ENCODE data around the gene APBB1IP. TPM values are rescaled to one million over a fixed set of nuclear protein-coding genes. Genes with fewer than 3 reads are reported as not detected.
A peak's percentile ranks its signal among the peaks of the same experiment; 100 is the strongest.

The APBB1IP gene
- total RNA-seq, 1 experiment from 2014 or later, result 0.22 TPM

- TF ChIP-seq PRDM15 (CRISPR knock-in tag; IDR thresholded peaks at IDR 0.05), result no peak
- 0 out of 2 replicates have a peak, but pooled peaks have one; percentile 16 for TF ChIP-seq IRF1 (CRISPR knock-in tag; IDR thresholded peaks at IDR 0.05)
- no peak for TF ChIP-seq CDX4 (CRISPR knock-in tag; IDR thresholded peaks at IDR 0.05; ENCODE audit: borderline replicate concordance)
- TF ChIP-seq MAX (CRISPR knock-in tag; IDR thresholded peaks at IDR 0.05), result peak; percentile 74
- no peak for TF ChIP-seq AFF4 (CRISPR knock-in tag; IDR thresholded peaks at IDR 0.05; ENCODE audit: borderline replicate concordance)
- no peak for TF ChIP-seq ZNF121 (CRISPR knock-in tag; IDR thresholded peaks at IDR 0.05)
- no peak for TF ChIP-seq JUN (CRISPR knock-in tag; IDR thresholded peaks at IDR 0.05)
- no peak for TF ChIP-seq TEAD1 (CRISPR knock-in tag; IDR thresholded peaks at IDR 0.05)
- TF ChIP-seq SOX15 (CRISPR knock-in tag; IDR thresholded peaks at IDR 0.05), result no peak
- TF ChIP-seq STAT6 (CRISPR knock-in tag; conservative IDR thresholded peaks at IDR 0.05; ENCODE audit: low read depth), result no peak
- TF ChIP-seq ZNF512 (CRISPR knock-in tag; IDR thresholded peaks at IDR 0.05; ENCODE audit: borderline replicate concordance), result no peak
- TF ChIP-seq E2F5 (CRISPR knock-in tag; IDR thresholded peaks at IDR 0.05), result 0 out of 2 replicates have a peak, but pooled peaks have one; percentile 16
- TF ChIP-seq ZNF416 (CRISPR knock-in tag; IDR thresholded peaks at IDR 0.05), result no peak
- no peak for TF ChIP-seq ARID4B (CRISPR knock-in tag; IDR thresholded peaks at IDR 0.05; ENCODE audit: borderline replicate concordance)
- no peak for TF ChIP-seq ZNF232 (CRISPR knock-in tag; IDR thresholded peaks at IDR 0.05)
Observed at GRCh38 chr10:26391701-26392695, 46.1 kb upstream of the APBB1IP start (continued).
